Measurements from ENCODE around the gene PRKCZ. TPM values are rescaled to one million over a fixed set of nuclear protein-coding genes. Genes with fewer than 3 reads are reported as not detected.

Gene PRKCZ
- polyA plus RNA-seq, 1 of the 3 experiments (the other 2 are of a cell fraction) = 24.2 TPM

- Histone ChIP-seq H3K9me3 (no peaks in the 10 kb centered on the region), H3K4me3 (ENCODE audit: low read depth in 2 of 2, low read length in 1 of 2) (no peak overlapping the region), H3K79me2 (ENCODE audit: insufficient read depth) (no peaks in the 10 kb centered on the region), H3K27ac (ENCODE audit: low read depth in 2 of 2, low read length in 1 of 2) (no peak overlapping the region), H2AFZ (ENCODE audit: low read depth) (no peak overlapping the region), H4K20me1 (ENCODE audit: insufficient read depth) (no peaks in the 10 kb centered on the region), H3F3A (replicated peaks; ENCODE audit: insufficient read depth) (no peaks in the 10 kb centered on the region), H3K9ac (no peak overlapping the region), H3K4me2 (no peak overlapping the region), H3K27me3 (ENCODE audit: insufficient read depth) (no peaks in the 10 kb centered on the region), H3K4me1 (ENCODE audit: control insufficient read depth in 1 of 2, insufficient read depth in 2 of 2, low read depth in 1 of 2, low read length in 1 of 2) (peaks cover 0 to 2% of the 10 kb centered on the region in 2 experiments; a peak in 1 of 4 replicates), H3K9me2 (no peaks in the 10 kb centered on the region), H3K36me3 (replicated peaks in 1 of 2; ENCODE audit: control insufficient read depth in 1 of 2, insufficient read depth in 2 of 2, low read length in 1 of 2) (no peaks in the 10 kb centered on the region)
- CTCF ChIA-PET = interaction anchor here (5.4 kb wide), 1 partner anchor 13 kb away, joined by 59 read pairs; no protein-coding TSS in a partner anchor
- no peak for TF ChIP-seq PBX3 (IDR thresholded peaks at IDR 0.05)
- no peak for TF ChIP-seq IRF3 (IDR thresholded peaks at IDR 0.05; ENCODE audit: low read depth, low read length)
- no peak for TF ChIP-seq ZBTB33 (IDR thresholded peaks at IDR 0.05; ENCODE audit: borderline replicate concordance, low read depth)
- no peak for TF ChIP-seq SMC3 (IDR thresholded peaks at IDR 0.05; ENCODE audit: low read depth, low read length)
- TF ChIP-seq ELF1 (IDR thresholded peaks at IDR 0.05) = no peak
- TF ChIP-seq TCF12 (IDR thresholded peaks at IDR 0.05) = no peak
- no peak for TF ChIP-seq TAF1 (IDR thresholded peaks at IDR 0.05; ENCODE audit: borderline replicate concordance, low read depth, low read length)
- 96% methylated on average over 15 of the region's 21 CpGs for WGBS (ENCODE audit: low lambda C conversion rate)
- POLR2A ChIA-PET = no interaction called here
- no peak for DNase-seq
Observed at GRCh38 chr1:2177541-2177940, 127.3 kb downstream of the PRKCZ start.

- 90% methylated on average over 13 of the region's 18 CpGs for WGBS (ENCODE audit: low lambda C conversion rate)
- Histone ChIP-seq H4K20me1 (ENCODE audit: insufficient read depth) (no peaks in the 10 kb centered on the region), H3K4me2 (no peak overlapping the region), H2AFZ (ENCODE audit: low read depth) (no peak overlapping the region), H3K9me3 (no peaks in the 10 kb centered on the region), H3F3A (replicated peaks; ENCODE audit: insufficient read depth) (no peaks in the 10 kb centered on the region), H3K36me3 (replicated peaks in 1 of 2; ENCODE audit: control insufficient read depth in 1 of 2, insufficient read depth in 2 of 2, low read length in 1 of 2) (no peaks in the 10 kb centered on the region), H3K27ac (ENCODE audit: low read depth in 2 of 2, low read length in 1 of 2) (no peak overlapping the region), H3K4me3 (ENCODE audit: low read depth in 2 of 2, low read length in 1 of 2) (no peak overlapping the region), H3K9ac (no peak overlapping the region), H3K79me2 (ENCODE audit: insufficient read depth) (no peaks in the 10 kb centered on the region), H3K4me1 (ENCODE audit: control insufficient read depth in 1 of 2, insufficient read depth in 2 of 2, low read depth in 1 of 2, low read length in 1 of 2) (peaks cover 0 to 2% of the 10 kb centered on the region in 2 experiments; a peak in 1 of 4 replicates), H3K9me2 (no peaks in the 10 kb centered on the region), H3K27me3 (ENCODE audit: insufficient read depth) (no peaks in the 10 kb centered on the region)
- ChIA-PET CTCF (no interaction called here), POLR2A (no interaction called here)
- DNase-seq = no peak
- TF ChIP-seq YY1 (IDR thresholded peaks at IDR 0.05; ENCODE audit: low read depth) (no peak), IRF3 (IDR thresholded peaks at IDR 0.05; ENCODE audit: low read depth, low read length) (no peak), GABPA (IDR thresholded peaks at IDR 0.05; ENCODE audit: low read depth) (no peak), SIN3A (IDR thresholded peaks at IDR 0.05; ENCODE audit: borderline replicate concordance, low read depth, low read length) (no peak), RXRA (IDR thresholded peaks at IDR 0.05; ENCODE audit: borderline replicate concordance, low read depth) (no peak), TAF1 (IDR thresholded peaks at IDR 0.05; ENCODE audit: borderline replicate concordance, low read depth, low read length) (no peak), JUND (IDR thresholded peaks at IDR 0.05) (no peak), RCOR1 (IDR thresholded peaks at IDR 0.05; ENCODE audit: low read length) (no peak), USF1 (IDR thresholded peaks at IDR 0.05; ENCODE audit: borderline replicate concordance, low read depth) (no peak), EP300 (IDR thresholded peaks at IDR 0.05; ENCODE audit: borderline replicate concordance in 1 of 2, low read depth in 1 of 2, low read length in 1 of 2) (no peak), ELF1 (IDR thresholded peaks at IDR 0.05) (no peak), NRF1 (IDR thresholded peaks at IDR 0.05; ENCODE audit: low read depth, low read length) (no peak), RFX5 (IDR thresholded peaks at IDR 0.05; ENCODE audit: low read length) (no peak), MEF2A (IDR thresholded peaks at IDR 0.05; ENCODE audit: borderline replicate concordance, low read depth) (no peak), FOXM1 (IDR thresholded peaks at IDR 0.05; ENCODE audit: low read depth) (no peak), CTCF (IDR thresholded peaks at IDR 0.05) (no peak)
Observed at GRCh38 chr1:2177946-2178538, 127.8 kb downstream of the PRKCZ start.

Measured in SK-N-SH (cell line).